ENCODE measurements around the gene ITPKC.
"Not testable (repeated sequence)": the region's sequence is repeated elsewhere in the genome, so short reads cannot be mapped to it uniquely, and the experiment has no call there.

ITPKC gene

DNA sequence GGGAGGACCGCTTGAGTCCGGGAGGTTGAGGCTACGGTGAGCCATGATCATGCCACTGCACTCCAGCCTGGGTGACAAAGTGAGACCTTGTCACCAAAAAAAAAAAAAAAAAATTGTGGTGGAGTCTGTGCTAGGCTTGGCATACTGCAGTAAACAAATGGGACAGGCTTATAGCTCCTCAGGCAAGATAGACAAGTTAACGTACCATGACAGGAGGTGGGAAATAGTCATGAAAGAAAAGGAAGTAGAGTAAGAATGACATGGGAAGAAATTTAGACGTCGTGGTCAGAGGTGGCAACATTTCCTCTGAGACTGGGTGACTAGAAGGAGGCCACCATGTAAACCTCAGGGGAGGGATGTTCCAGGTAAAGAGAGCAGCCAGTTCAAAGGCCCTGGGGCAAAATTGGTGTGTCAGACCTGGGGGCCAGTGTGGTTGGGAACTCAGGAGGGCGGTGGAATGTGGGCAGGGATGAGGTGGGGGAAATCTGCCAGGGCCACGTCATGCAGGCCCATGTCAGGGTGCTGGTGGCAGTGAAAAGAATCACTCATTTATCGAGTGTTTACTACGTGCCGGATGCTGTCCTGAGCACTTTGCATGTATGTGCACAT, 39.7 kb downstream of the ITPKC start:
- peaks cover 6 to 55% (median 44%) of the 10 kb centered on the region in 5 donors for H3K4me1 ChIP-seq (ENCODE audit: control insufficient read depth in 5 of 5, insufficient read depth in 5 of 5, low read length in 5 of 5)
- H3K9ac ChIP-seq (ENCODE audit: low read length in 5 of 5) = no peak overlapping the region
- no peaks in the 10 kb centered on the region for H3K9me3 ChIP-seq (ENCODE audit: control insufficient read depth in 5 of 5, low read length in 5 of 5)
- no peak overlapping the region for H3K27ac ChIP-seq (ENCODE audit: low read depth, low read length)
- peaks cover 10 to 63% (median 54%) of the 10 kb centered on the region in 5 donors for H3K36me3 ChIP-seq (ENCODE audit: control insufficient read depth in 5 of 5, insufficient read depth in 5 of 5, low read length in 5 of 5)
- H3K4me3 ChIP-seq (ENCODE audit: low read depth in 1 of 5, low read length in 5 of 5) = no peak overlapping the region
- H3K27me3 ChIP-seq (ENCODE audit: control insufficient read depth in 5 of 5, insufficient read depth in 4 of 5, low read length in 5 of 5) = no peaks in the 10 kb centered on the region

- Histone ChIP-seq H3K4me1 (ENCODE audit: control insufficient read depth in 5 of 5, insufficient read depth in 5 of 5, low read length in 5 of 5) (peaks cover 6 to 45% (median 27%) of the 10 kb centered on the region in 5 donors), H3K27ac (ENCODE audit: low read depth, low read length) (no peak overlapping the region), H3K27me3 (ENCODE audit: control insufficient read depth in 5 of 5, insufficient read depth in 4 of 5, low read length in 5 of 5) (no peaks in the 10 kb centered on the region), H3K36me3 (ENCODE audit: control insufficient read depth in 5 of 5, insufficient read depth in 5 of 5, low read length in 5 of 5) (peaks cover 10 to 81% (median 72%) of the 10 kb centered on the region in 5 donors), H3K4me3 (ENCODE audit: low read depth in 1 of 5, low read length in 5 of 5) (no peak overlapping the region), H3K9ac (ENCODE audit: low read length in 5 of 5) (no peak overlapping the region), H3K9me3 (ENCODE audit: control insufficient read depth in 5 of 5, low read length in 5 of 5) (no peaks in the 10 kb centered on the region)
Measured at GRCh38 chr19:40758491-40758890, 41.6 kb downstream of the ITPKC start.

- peaks cover 10 to 89% (median 80%) of the 10 kb centered on the region in 5 donors for H3K36me3 ChIP-seq (ENCODE audit: control insufficient read depth in 5 of 5, insufficient read depth in 5 of 5, low read length in 5 of 5)
- H3K4me1 ChIP-seq (ENCODE audit: control insufficient read depth in 5 of 5, insufficient read depth in 5 of 5, low read length in 5 of 5) = peaks cover 4 to 41% (median 19%) of the 10 kb centered on the region in 5 donors
- no peaks in the 10 kb centered on the region for H3K9me3 ChIP-seq (ENCODE audit: control insufficient read depth in 5 of 5, low read length in 5 of 5)
- no peaks in the 10 kb centered on the region for H3K27me3 ChIP-seq (ENCODE audit: control insufficient read depth in 5 of 5, insufficient read depth in 4 of 5, low read length in 5 of 5)
- no peak overlapping the region for H3K9ac ChIP-seq (ENCODE audit: low read length in 5 of 5)
- H3K27ac ChIP-seq (ENCODE audit: low read depth, low read length) = no peak overlapping the region
- no peak overlapping the region for H3K4me3 ChIP-seq (ENCODE audit: low read depth in 1 of 5, low read length in 5 of 5)
Measured at GRCh38 chr19:40759352-40759751, 42.4 kb downstream of the ITPKC start.

DNA sequence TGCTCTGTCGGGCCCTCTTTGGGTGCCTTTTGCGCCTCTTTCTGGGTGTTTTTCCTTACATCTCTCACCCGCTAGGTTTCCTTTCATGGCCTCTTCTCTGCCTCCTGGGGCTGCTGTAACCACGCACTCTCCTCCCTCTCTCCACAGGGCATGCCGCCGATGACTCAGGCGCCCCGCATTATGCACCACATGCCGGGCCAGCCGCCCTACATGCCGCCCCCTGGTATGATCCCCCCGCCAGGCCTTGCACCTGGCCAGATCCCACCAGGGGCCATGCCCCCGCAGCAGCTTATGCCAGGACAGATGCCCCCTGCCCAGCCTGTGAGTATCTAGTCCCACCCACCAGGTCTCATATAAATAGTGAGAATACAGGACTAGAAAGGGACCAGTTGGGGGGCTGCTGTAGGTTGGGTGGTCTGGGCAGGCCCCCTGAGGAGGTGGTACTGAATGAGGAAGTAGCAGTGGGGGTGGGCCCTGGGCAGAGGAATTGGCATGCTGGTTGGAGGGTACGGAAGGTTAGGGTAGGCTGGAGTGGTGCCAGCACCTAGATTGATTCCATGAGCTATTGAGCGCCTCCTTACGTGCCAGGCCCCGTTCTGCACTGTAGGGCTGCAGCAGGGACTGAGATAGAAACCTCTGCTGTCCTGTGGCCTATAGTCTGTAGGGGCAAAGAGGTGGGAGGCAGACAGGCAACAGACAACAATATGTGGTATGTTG, 46.0 kb downstream of the ITPKC start:
- peaks cover 14 to 84% (median 75%) of the 10 kb centered on the region in 5 donors for H3K36me3 ChIP-seq (ENCODE audit: control insufficient read depth in 5 of 5, insufficient read depth in 5 of 5, low read length in 5 of 5)
- no peak overlapping the region for H3K27ac ChIP-seq (ENCODE audit: low read depth, low read length)
- H3K4me3 ChIP-seq (ENCODE audit: low read depth in 1 of 5, low read length in 5 of 5) = no peak overlapping the region
- H3K9me3 ChIP-seq (ENCODE audit: control insufficient read depth in 5 of 5, low read length in 5 of 5) = no peaks in the 10 kb centered on the region
- no peak overlapping the region for H3K9ac ChIP-seq (ENCODE audit: low read length in 5 of 5)
- H3K4me1 ChIP-seq (ENCODE audit: control insufficient read depth in 5 of 5, insufficient read depth in 5 of 5, low read length in 5 of 5) = peaks cover 0 to 24% (median 0%) of the 10 kb centered on the region in 5 donors
- H3K27me3 ChIP-seq (ENCODE audit: control insufficient read depth in 5 of 5, insufficient read depth in 4 of 5, low read length in 5 of 5) = no peaks in the 10 kb centered on the region

DNA sequence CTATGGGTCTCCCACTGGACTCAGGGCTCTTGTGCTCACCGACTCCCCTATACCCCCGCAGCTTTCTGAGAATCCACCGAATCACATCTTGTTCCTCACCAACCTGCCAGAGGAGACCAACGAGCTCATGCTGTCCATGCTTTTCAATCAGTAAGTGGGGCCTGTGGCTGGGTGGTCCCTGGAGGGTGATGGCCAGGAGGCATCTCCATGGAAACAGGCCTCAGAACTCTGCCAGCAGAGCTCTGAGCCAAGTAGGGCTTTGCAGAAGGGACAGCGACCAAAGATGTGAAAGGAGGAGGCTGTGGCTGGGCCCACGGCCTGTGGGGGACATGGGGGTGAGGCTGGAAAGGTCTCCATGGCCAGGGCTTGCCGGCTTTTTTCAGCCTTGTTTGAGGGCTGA, 46.6 kb downstream of the ITPKC start:
- Histone ChIP-seq H3K9me3 (ENCODE audit: control insufficient read depth in 5 of 5, low read length in 5 of 5) (no peaks in the 10 kb centered on the region), H3K4me3 (ENCODE audit: low read depth in 1 of 5, low read length in 5 of 5) (no peak overlapping the region), H3K36me3 (ENCODE audit: control insufficient read depth in 5 of 5, insufficient read depth in 5 of 5, low read length in 5 of 5) (peaks cover 11 to 78% (median 70%) of the 10 kb centered on the region in 5 donors), H3K27me3 (ENCODE audit: control insufficient read depth in 5 of 5, insufficient read depth in 4 of 5, low read length in 5 of 5) (no peaks in the 10 kb centered on the region), H3K27ac (ENCODE audit: low read depth, low read length) (no peak overlapping the region), H3K9ac (ENCODE audit: low read length in 5 of 5) (no peak overlapping the region), H3K4me1 (ENCODE audit: control insufficient read depth in 5 of 5, insufficient read depth in 5 of 5, low read length in 5 of 5) (peaks cover 0 to 24% (median 0%) of the 10 kb centered on the region in 5 donors)

DNA sequence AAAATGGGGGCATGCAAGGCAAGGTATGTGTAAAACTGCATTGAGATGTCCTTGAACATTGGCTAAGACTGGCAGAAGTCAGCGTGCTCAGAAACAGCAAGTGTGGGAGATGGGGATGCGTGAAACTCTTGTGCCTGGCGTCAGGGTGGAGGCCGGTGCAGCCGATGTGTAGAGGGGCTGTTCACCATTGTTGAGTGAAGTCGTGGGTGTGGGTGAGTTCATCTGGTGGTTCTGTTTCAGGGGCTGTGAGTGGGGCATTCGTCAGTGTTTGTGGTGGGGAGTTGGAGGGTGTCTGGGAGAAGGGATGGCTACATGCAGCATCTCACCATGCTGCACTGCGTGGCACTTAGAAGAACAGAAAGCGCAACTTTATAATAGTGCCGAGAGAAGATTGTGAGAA, 47.1 kb downstream of the ITPKC start:
- Histone ChIP-seq H3K27me3 (ENCODE audit: control insufficient read depth in 5 of 5, insufficient read depth in 4 of 5, low read length in 5 of 5) (no peaks in the 10 kb centered on the region), H3K4me1 (ENCODE audit: control insufficient read depth in 5 of 5, insufficient read depth in 5 of 5, low read length in 5 of 5) (peaks cover 0 to 24% (median 0%) of the 10 kb centered on the region in 5 donors), H3K9me3 (ENCODE audit: control insufficient read depth in 5 of 5, low read length in 5 of 5) (no peaks in the 10 kb centered on the region), H3K27ac (ENCODE audit: low read depth, low read length) (no peak overlapping the region), H3K36me3 (ENCODE audit: control insufficient read depth in 5 of 5, insufficient read depth in 5 of 5, low read length in 5 of 5) (peaks cover 11 to 75% (median 71%) of the 10 kb centered on the region in 5 donors), H3K9ac (ENCODE audit: low read length in 5 of 5) (no peak overlapping the region), H3K4me3 (ENCODE audit: low read depth in 1 of 5, low read length in 5 of 5) (no peak overlapping the region)

DNA sequence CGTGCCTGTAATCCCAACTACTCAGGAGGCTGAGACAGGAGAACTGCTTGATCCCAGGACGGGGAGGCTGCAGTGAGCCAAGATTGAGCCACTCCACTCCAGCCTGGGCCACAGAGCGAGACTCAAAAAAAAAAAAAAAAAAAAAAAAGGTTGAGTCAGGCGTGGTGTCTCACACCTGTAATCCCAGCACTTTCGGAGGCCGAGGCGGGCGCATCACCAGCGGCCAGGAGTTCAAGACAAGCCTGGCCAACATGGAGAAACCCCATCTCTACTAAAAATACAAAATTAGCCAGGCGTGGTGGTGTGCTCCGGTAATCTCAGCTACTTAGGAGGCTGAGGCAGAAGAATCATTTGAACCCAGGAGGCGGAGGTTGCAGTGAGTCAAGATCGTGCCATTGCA, 49.5 kb downstream of the ITPKC start:
- Histone ChIP-seq H3K4me1 (ENCODE audit: control insufficient read depth in 5 of 5, insufficient read depth in 5 of 5, low read length in 5 of 5) (peaks cover 0 to 16% (median 0%) of the 10 kb centered on the region in 5 donors), H3K36me3 (ENCODE audit: control insufficient read depth in 5 of 5, insufficient read depth in 5 of 5, low read length in 5 of 5) (peaks cover 4 to 51% (median 47%) of the 10 kb centered on the region in 5 donors)
- not testable (repeated sequence) for H3K9me3 ChIP-seq (ENCODE audit: control insufficient read depth in 5 of 5, low read length in 5 of 5); H3K9ac ChIP-seq (ENCODE audit: low read length in 5 of 5); H3K4me3 ChIP-seq (ENCODE audit: low read depth in 1 of 5, low read length in 5 of 5); H3K27me3 ChIP-seq (ENCODE audit: control insufficient read depth in 5 of 5, insufficient read depth in 4 of 5, low read length in 5 of 5); H3K27ac ChIP-seq (ENCODE audit: low read depth, low read length)

DNA sequence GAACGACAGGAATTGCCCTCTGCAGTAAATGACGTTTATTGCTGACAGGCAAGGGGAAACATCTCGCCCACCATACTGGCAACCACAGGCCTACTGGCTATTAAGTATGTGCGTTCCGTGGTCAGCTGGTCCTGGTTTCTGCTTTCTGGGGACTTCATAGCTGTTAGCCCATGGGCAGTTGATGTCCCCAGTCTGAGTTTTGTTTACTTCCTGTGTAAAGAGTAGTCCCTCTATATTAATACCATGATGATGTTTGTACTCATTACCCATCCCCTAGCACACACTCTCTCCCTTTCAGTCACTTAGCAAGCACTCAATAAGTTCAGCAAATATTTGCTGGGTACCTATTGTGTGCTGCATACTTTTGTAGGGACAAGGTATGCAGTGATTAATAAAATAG, 52.0 kb downstream of the ITPKC start:
- Histone ChIP-seq H3K36me3 (ENCODE audit: control insufficient read depth in 5 of 5, insufficient read depth in 5 of 5, low read length in 5 of 5) (peaks cover 4 to 26% (median 22%) of the 10 kb centered on the region in 5 donors), H3K9ac (ENCODE audit: low read length in 5 of 5) (no peak overlapping the region), H3K4me1 (ENCODE audit: control insufficient read depth in 5 of 5, insufficient read depth in 5 of 5, low read length in 5 of 5) (peaks cover 0 to 9% (median 0%) of the 10 kb centered on the region in 5 donors), H3K4me3 (ENCODE audit: low read depth in 1 of 5, low read length in 5 of 5) (no peak overlapping the region), H3K27me3 (ENCODE audit: control insufficient read depth in 5 of 5, insufficient read depth in 4 of 5, low read length in 5 of 5) (no peaks in the 10 kb centered on the region), H3K9me3 (ENCODE audit: control insufficient read depth in 5 of 5, low read length in 5 of 5) (no peaks in the 10 kb centered on the region), H3K27ac (ENCODE audit: low read depth, low read length) (no peak overlapping the region)

- not testable (repeated sequence) for H3K9ac ChIP-seq (ENCODE audit: low read length in 5 of 5); H3K36me3 ChIP-seq (ENCODE audit: control insufficient read depth in 5 of 5, insufficient read depth in 5 of 5, low read length in 5 of 5); H3K9me3 ChIP-seq (ENCODE audit: control insufficient read depth in 5 of 5, low read length in 5 of 5); H3K27ac ChIP-seq (ENCODE audit: low read depth, low read length); H3K4me1 ChIP-seq (ENCODE audit: control insufficient read depth in 5 of 5, insufficient read depth in 5 of 5, low read length in 5 of 5); H3K27me3 ChIP-seq (ENCODE audit: control insufficient read depth in 5 of 5, insufficient read depth in 4 of 5, low read length in 5 of 5); H3K4me3 ChIP-seq (ENCODE audit: low read depth in 1 of 5, low read length in 5 of 5)
Measured at GRCh38 chr19:40771101-40771862, 54.4 kb downstream of the ITPKC start.

All from subcutaneous abdominal adipose tissue (tissue), 5 donors.